ENCODE results near the gene DEFB128.

DNA sequence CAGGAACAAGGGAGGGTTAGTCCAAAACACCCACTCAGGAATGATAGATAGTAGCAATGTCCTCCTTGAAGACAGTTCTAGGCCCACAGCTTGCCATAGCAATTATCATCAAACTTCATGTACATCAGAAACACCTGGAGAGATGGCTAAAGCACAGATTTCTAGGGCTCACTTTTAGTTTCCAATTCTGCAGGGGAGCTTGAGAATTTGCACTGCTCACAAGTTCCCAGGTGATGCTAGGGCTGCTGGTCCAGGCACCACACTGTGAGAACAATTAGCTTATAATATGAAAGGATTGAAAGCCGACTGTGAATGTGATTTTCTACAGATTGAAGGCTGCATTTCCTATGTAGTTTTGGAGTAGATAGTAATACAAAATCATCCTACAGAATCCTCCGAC lies 43.6 kb downstream of the DEFB128 start:
- TF ChIP-seq FOXM1 (IDR thresholded peaks at IDR 0.05; ENCODE audit: borderline replicate concordance) (no peak), NFRKB (IDR thresholded peaks at IDR 0.05) (no peak), ARNT (IDR thresholded peaks at IDR 0.05) (no peak), TARDBP (IDR thresholded peaks at IDR 0.05) (no peak), LEF1 (IDR thresholded peaks at IDR 0.05; ENCODE audit: borderline replicate concordance) (no peak), BHLHE40 (IDR thresholded peaks at IDR 0.05; ENCODE audit: borderline replicate concordance) (no peak), CTBP1 (IDR thresholded peaks at IDR 0.05; ENCODE audit: borderline replicate concordance) (no peak), ELF4 (IDR thresholded peaks at IDR 0.05) (no peak), SP1 (IDR thresholded peaks at IDR 0.05) (no peak), FOXK2 (IDR thresholded peaks at IDR 0.05) (no peak), SUZ12 (IDR thresholded peaks at IDR 0.05) (no peak)
- TF ChIP-seq, protein P1, sequence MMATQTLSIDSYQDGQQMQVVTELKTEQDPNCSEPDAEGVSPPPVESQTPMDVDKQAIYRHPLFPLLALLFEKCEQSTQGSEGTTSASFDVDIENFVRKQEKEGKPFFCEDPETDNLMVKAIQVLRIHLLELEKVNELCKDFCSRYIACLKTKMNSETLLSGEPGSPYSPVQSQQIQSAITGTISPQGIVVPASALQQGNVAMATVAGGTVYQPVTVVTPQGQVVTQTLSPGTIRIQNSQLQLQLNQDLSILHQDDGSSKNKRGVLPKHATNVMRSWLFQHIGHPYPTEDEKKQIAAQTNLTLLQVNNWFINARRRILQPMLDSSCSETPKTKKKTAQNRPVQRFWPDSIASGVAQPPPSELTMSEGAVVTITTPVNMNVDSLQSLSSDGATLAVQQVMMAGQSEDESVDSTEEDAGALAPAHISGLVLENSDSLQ (IDR thresholded peaks at IDR 0.05), result no peak
